A673 (cell line): ENCODE results near the gene IDI1. TPM values are rescaled to one million over a fixed set of nuclear protein-coding genes. Genes with fewer than 3 reads are reported as not detected.
A peak's percentile ranks its signal among the peaks of the same experiment; 100 is the strongest.

Experiments used
- Bru-seq: library from RNA; stranded (reverse); fragments of 400-500 nt; gene quantifications from one replicate; lab custom pipeline; 2021; lab: Mats Ljungman, UMichigan
- BruChase-seq, 2 experiments: library from RNA; stranded (reverse); fragments of 400-500 nt; gene quantifications; one replicate each; lab custom pipeline; 2021; lab: Mats Ljungman, UMichigan
- BruUV-seq: library from RNA; stranded (reverse); fragments of 400-500 nt; replicated peaks from 2 replicates; lab custom pipeline; 2021; lab: Mats Ljungman, UMichigan
- CTCF ChIA-PET: fragments of 300-600 bp; sonication (Branson Sonifier 250); formaldehyde crosslinking; loops from one replicate; lab custom pipeline; 2022; ENCODE audit warnings: antibody characterized with exemption; lab: Charles Lee
- POLR2A ChIA-PET: fragments of 300-600 bp; sonication (Branson Sonifier 250); formaldehyde crosslinking; loops from one replicate; lab custom pipeline; 2022; ENCODE audit warnings: antibody characterized with exemption; ENCODE audit not compliant: low non-redundant PET; lab: Charles Lee
- DNase-seq: peaks from one replicate; pipeline ENCODE4 v3.0.0-alpha.2; 2015; ENCODE audit warnings: low spot score
- H3K27ac ChIP-seq: fragments of 200-600 bp; sonication (generic); 2 replicates; pipeline ENCODE4 v1.5.1; 2016; ENCODE audit warnings: mixed run types, low read depth, mild to moderate bottlenecking, mixed read lengths, antibody characterized with exemption, low read length; ENCODE audit not compliant: poor library complexity, severe bottlenecking
- H3K27me3 ChIP-seq: fragments of 200-600 bp; sonication (generic); replicated peaks from 2 replicates; pipeline ENCODE4 v1.6.1; 2017; ENCODE audit warnings: mixed run types, low read depth, mild to moderate bottlenecking, mixed read lengths, antibody characterized with exemption, low read length; ENCODE audit not compliant: insufficient read depth, poor library complexity
- H3K36me3 ChIP-seq: fragments of 200-600 bp; sonication (generic); 2 replicates; pipeline ENCODE4 v1.6.1; 2016; ENCODE audit warnings: mixed run types, mild to moderate bottlenecking, mixed read lengths, antibody characterized with exemption, low read length; ENCODE audit not compliant: insufficient read depth, poor library complexity, severe bottlenecking
- H3K4me1 ChIP-seq: fragments of 200-600 bp; sonication (generic); 2 replicates; pipeline ENCODE4 v1.6.1; 2017; ENCODE audit warnings: mixed run types, mild to moderate bottlenecking, mixed read lengths, antibody characterized with exemption, low read length; ENCODE audit not compliant: insufficient read depth, poor library complexity, severe bottlenecking
- H3K4me3 ChIP-seq: fragments of 200-600 bp; sonication (generic); 2 replicates; pipeline ENCODE4 v1.5.1; 2016; ENCODE audit warnings: low read depth, mixed run types, mild to moderate bottlenecking, mixed read lengths, low read length; ENCODE audit not compliant: poor library complexity, severe bottlenecking
- H3K9me3 ChIP-seq: fragments of 200-600 bp; sonication (generic); 2 replicates; pipeline ENCODE4 v1.6.1; 2016; ENCODE audit warnings: mixed run types, low read depth, mild to moderate bottlenecking, mixed read lengths, antibody characterized with exemption, low read length; ENCODE audit not compliant: poor library complexity, severe bottlenecking
- EZH2 ChIP-seq: fragments of 200-600 bp; sonication (generic); IDR thresholded peaks from 2 replicates; pipeline ENCODE4 v1.6.1; 2017; ENCODE audit warnings: borderline replicate concordance, low read depth, mild to moderate bottlenecking, mixed read lengths, antibody characterized with exemption, low read length; ENCODE audit not compliant: poor library complexity, severe bottlenecking
- intact Hi-C: fragments of 100-400 bp; cut with micrococcal nuclease; formaldehyde crosslinking; loops from one replicate; pipeline ENCODE4 v1.10.0; 2022; ENCODE audit not compliant: unreplicated experiment
- long read RNA-seq: library from polyadenylated mRNA; stranded (forward); transcript quantifications from one replicate; pipeline ENCODE4 v2.0.0, GENCODE V29; 2022
- total RNA-seq: library from RNA; stranded (reverse); gene quantifications from 2 replicates; pipeline ENCODE4 v1.2.3, GENCODE V29; 2021
- TF ChIP-seq, protein P1 (sequence below): fragments of 300-800, 200-600 bp; sonication (generic); conservative IDR thresholded peaks from 2 replicates; pipeline ENCODE4 v1.5.1; 2017; ENCODE audit warnings: low read depth, mild to moderate bottlenecking, antibody characterized with exemption, low read length, moderate library complexity, mixed read lengths

The IDI1 gene
- total RNA-seq (84.6 and 111 TPM in 2 replicates), Bru-seq, nascent RNA (percentile 98 among the genes with signal in this experiment), BruChase-seq, experiment 1, labeled RNA remaining after a 2-hour chase (percentile 99 among the genes with signal in this experiment), BruChase-seq, experiment 2, labeled RNA remaining after a 6-hour chase (percentile 99 among the genes with signal in this experiment)
- long read RNA-seq, transcript IDI1-205 (4 exons, 1,066 nt), result minor isoform, 91 of 372 reads
- long read RNA-seq, transcript IDI1-201 (5 exons, 2,301 nt), result major isoform, 227 of 372 reads
- long read RNA-seq, partial matches to known transcripts, result 28 of 372 reads
- long read RNA-seq, other reads (novel, unspliced or antisense), result 25 of 372 reads

DNA sequence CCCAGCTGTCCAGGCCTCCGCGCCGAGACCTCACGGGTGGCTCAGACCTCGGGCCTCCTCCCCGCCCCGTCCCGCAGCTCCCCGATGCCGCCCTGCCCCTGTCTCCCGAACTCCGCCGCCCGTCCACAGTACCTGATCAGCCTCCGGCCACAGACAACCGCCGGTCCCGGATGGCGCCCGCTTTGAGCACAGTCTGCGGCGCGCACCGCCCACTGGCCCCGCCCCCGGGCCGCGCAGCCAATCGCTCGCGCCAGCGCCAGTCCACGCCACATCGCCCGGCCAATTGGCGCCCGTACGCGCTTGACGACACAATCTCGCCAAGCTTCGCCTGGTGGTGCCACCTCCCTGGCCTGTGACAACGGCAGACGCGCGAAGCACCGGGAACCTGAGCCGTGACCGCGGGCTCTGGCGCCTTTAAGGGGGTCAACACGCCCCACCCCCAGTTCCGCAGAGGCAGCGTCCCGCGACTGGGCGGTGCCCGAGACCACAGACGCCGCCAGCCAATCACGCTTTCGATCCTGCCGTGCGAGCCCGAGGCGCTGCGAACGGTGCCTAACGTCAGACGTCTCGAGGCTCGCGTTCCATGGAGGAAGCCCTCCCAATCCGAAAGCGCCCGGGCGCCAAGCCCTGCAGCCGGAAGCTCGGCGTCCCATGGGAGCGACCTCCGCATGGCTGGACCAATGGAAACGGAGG lies at the start of gene IDI1:
Gene IDI1 (minus strand): TSS at position 388 of the 693 bp plus-strand sequence. CDS start 116 bp downstream, at position 272.
- Histone ChIP-seq H3K27me3 (no peaks in the 10 kb centered on the region), H3K9me3 (no peaks in the 10 kb centered on the region), H3K27ac (peak within 1 kb of the TSS; percentile 99), H3K4me3 (peak within 1 kb of the TSS; percentile 97), H3K36me3 (peaks cover 37% of the 10 kb centered on the region), H3K4me1 (peaks cover 28% of the 10 kb centered on the region)
- intact Hi-C loops, result no loop called here
- TF ChIP-seq, protein P1, sequence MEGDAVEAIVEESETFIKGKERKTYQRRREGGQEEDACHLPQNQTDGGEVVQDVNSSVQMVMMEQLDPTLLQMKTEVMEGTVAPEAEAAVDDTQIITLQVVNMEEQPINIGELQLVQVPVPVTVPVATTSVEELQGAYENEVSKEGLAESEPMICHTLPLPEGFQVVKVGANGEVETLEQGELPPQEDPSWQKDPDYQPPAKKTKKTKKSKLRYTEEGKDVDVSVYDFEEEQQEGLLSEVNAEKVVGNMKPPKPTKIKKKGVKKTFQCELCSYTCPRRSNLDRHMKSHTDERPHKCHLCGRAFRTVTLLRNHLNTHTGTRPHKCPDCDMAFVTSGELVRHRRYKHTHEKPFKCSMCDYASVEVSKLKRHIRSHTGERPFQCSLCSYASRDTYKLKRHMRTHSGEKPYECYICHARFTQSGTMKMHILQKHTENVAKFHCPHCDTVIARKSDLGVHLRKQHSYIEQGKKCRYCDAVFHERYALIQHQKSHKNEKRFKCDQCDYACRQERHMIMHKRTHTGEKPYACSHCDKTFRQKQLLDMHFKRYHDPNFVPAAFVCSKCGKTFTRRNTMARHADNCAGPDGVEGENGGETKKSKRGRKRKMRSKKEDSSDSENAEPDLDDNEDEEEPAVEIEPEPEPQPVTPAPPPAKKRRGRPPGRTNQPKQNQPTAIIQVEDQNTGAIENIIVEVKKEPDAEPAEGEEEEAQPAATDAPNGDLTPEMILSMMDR, result no peak
- no peak for TF ChIP-seq EZH2
- no TSS peak for BruUV-seq
- ChIA-PET POLR2A (interaction anchor here (0.6 to 1.0 kb wide), 4 partner anchors 36 to 997 kb away, joined by 3 to 5 read pairs (median 4); no protein-coding TSS in a partner anchor), CTCF (no interaction called here)
- peak; percentile 99 for DNase-seq

DNA sequence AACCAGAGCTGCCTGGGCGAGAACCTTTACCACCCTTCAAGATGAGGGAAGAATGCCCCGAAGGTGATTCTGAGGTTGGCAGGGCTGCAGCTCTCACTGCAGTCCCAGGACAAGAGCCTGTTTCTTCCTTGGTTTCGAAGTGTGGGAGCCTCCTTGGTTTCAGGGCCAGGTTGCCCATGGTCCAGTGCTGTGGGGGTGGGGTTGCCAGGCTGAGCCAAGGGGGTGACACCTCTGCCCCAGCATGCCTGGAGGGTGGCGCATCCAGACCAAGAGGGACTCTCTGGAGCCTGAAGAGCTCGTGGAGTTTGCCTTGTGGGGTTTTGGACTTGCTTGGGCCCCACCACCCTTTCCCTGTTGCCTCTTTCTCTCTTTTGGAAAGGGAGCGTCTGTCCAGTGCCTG lies 48.5 kb upstream of the IDI1 start:
- H3K9me3 ChIP-seq, result no peaks in the 10 kb centered on the region
- ChIA-PET CTCF (no interaction called here), POLR2A (no interaction called here)
- no peaks in the 10 kb centered on the region for H3K4me1 ChIP-seq
- intact Hi-C loops, result no loop called here
- H3K36me3 ChIP-seq, result peaks cover 13% of the 10 kb centered on the region
- H3K27ac ChIP-seq, result no peak overlapping the region
- TF ChIP-seq EZH2, result no peak
- TF ChIP-seq, protein P1, result no peak
- H3K27me3 ChIP-seq, result no peaks in the 10 kb centered on the region
- BruUV-seq, result no TSS peak
- no peak for DNase-seq
- no peak overlapping the region for H3K4me3 ChIP-seq

DNA sequence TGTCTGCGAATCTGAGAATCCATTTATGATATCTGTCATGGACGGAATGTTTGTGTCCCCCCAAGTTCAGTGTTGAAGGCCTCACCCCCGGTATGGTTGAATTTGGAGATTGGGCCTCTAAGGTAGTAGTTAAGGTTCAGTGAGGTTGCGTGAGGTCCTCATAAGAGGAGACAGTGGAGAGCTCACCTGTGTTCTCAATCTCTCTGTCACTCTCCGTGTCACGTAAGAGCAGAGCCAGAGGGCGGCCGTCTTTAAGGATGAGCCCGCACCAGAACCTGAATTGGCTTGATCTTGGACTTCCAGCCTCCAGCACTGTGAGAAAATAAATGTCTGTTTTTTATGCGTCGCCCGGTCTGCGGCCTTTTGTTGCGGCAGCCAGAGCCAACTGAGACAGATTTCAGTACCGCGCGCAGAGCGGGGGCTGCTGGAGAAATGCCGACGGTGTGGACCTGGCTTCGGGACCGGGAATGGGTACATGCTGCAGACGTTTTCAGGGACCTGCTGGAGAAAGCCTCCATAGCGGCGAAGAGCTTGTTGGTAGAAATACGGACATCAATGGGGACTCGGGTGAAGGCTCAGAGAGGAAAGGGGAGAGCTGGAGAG lies 47.5 kb upstream of the IDI1 start:
- no TSS peak for BruUV-seq
- peaks cover 13% of the 10 kb centered on the region for H3K36me3 ChIP-seq

More for the DNA sequence above, 47.5 kb upstream of the IDI1 start:
- intact Hi-C loops, result no loop called here
- Histone ChIP-seq H3K4me1 (no peaks in the 10 kb centered on the region), H3K9me3 (no peaks in the 10 kb centered on the region), H3K4me3 (no peak overlapping the region), H3K27ac (no peak overlapping the region), H3K27me3 (no peaks in the 10 kb centered on the region)
- DNase-seq, result no peak
- TF ChIP-seq, protein P1, result no peak
- TF ChIP-seq EZH2, result no peak
- ChIA-PET CTCF (no interaction called here), POLR2A (no interaction called here)
